Ishikawa (cell line): Measurements from ENCODE around the gene ECSCR.

Experiments used
- CEBPB ChIP-seq: IDR thresholded peaks from 2 replicates; pipeline ENCODE4 v1.6.1; 2012
- CREB1 ChIP-seq: IDR thresholded peaks from 2 replicates; pipeline ENCODE4 v1.6.1; 2012; ENCODE audit warnings: low read depth
- EGR1 ChIP-seq: IDR thresholded peaks from 2 replicates; pipeline ENCODE4 v1.6.1; 2012
- EP300 ChIP-seq: IDR thresholded peaks from 2 replicates; pipeline ENCODE4 v1.6.1; 2012; ENCODE audit warnings: borderline replicate concordance
- FOXM1 ChIP-seq: IDR thresholded peaks from 2 replicates; pipeline ENCODE4 v1.6.1; 2012; ENCODE audit warnings: low read depth, borderline replicate concordance
- NFIC ChIP-seq: IDR thresholded peaks from 2 replicates; pipeline ENCODE4 v1.6.1; 2012
- RAD21 ChIP-seq: IDR thresholded peaks from 2 replicates; pipeline ENCODE4 v1.6.1; 2012; ENCODE audit warnings: low read depth
- REST ChIP-seq: IDR thresholded peaks from 2 replicates; pipeline ENCODE4 v1.6.1; 2012; ENCODE audit warnings: low read depth, mild to moderate bottlenecking
- TAF1 ChIP-seq: IDR thresholded peaks from 2 replicates; pipeline ENCODE4 v1.6.1; 2012; ENCODE audit warnings: low read depth, mild to moderate bottlenecking
- TCF12 ChIP-seq: IDR thresholded peaks from 2 replicates; pipeline ENCODE4 v1.6.1; 2012; ENCODE audit warnings: low read depth
- TEAD4 ChIP-seq: IDR thresholded peaks from 2 replicates; pipeline ENCODE4 v1.6.1; 2012
- USF1 ChIP-seq: IDR thresholded peaks from 2 replicates; pipeline ENCODE4 v1.6.1; 2012
- YY1 ChIP-seq: IDR thresholded peaks from 2 replicates; pipeline ENCODE4 v1.6.1; 2012; ENCODE audit warnings: low read depth
- ZBTB7A ChIP-seq: IDR thresholded peaks from 2 replicates; pipeline ENCODE4 v1.6.1; 2012; ENCODE audit warnings: low read depth
- TF ChIP-seq, protein P1 (sequence below): IDR thresholded peaks from 2 replicates; pipeline ENCODE4 v1.6.1; 2012

Gene ECSCR

GRCh38 chr5:139418793-139419192 lies 43.8 kb downstream of the ECSCR start:
- TF ChIP-seq RAD21 (no peak), ZBTB7A (no peak), EGR1 (no peak), USF1 (no peak), CEBPB (no peak), REST (no peak), TCF12 (no peak), NFIC (no peak), YY1 (no peak), FOXM1 (no peak), TAF1 (no peak), CREB1 (no peak)
- TF ChIP-seq, protein P1, sequence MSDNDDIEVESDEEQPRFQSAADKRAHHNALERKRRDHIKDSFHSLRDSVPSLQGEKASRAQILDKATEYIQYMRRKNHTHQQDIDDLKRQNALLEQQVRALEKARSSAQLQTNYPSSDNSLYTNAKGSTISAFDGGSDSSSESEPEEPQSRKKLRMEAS: no peak

DNA sequence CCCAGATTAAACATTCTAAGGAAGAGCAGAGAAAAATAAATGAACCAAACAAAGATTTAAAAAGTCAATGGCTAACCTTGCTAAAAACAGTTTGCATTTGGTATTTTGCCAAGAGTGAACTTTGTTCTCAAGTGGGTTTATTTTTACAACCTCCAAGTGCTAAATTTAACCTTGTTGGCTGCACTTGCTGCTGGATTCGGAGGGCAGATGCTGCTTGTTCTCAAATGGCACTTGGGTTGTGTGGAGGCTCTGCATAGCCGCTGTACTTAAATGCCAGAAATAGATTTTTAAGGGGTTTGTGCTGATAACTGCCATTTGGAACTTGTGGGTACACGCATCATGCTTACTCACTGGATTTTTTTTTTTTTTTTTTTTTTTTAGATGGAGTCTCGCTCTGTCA lies 45.3 kb downstream of the ECSCR start:
- TF ChIP-seq USF1 (no peak), TCF12 (no peak), NFIC (no peak), CREB1 (no peak), TAF1 (no peak), CEBPB (no peak), FOXM1 (no peak), ZBTB7A (no peak), TEAD4 (no peak), RAD21 (no peak)
- TF ChIP-seq, protein P1: no peak

DNA sequence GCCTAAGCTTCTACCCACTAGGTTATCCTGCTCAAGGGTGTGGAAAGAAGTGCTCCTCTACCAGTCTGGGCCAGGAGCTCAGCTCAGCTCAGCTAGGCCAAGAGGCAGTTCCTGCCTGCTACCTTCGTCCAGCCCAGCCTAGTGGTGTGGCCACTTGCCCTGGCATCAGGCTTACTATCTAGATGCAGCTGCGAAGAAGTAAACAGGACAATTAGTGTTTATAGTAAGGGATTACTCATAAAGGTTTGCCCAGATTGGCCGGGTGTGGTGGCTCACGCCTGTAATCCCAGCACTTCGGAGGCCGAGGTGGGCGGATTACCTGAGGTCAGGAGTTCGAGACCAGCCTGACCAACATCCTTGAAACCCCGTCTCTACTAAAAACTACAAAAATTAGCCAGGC lies 45.9 kb downstream of the ECSCR start:
- no peak for TF ChIP-seq CREB1

DNA sequence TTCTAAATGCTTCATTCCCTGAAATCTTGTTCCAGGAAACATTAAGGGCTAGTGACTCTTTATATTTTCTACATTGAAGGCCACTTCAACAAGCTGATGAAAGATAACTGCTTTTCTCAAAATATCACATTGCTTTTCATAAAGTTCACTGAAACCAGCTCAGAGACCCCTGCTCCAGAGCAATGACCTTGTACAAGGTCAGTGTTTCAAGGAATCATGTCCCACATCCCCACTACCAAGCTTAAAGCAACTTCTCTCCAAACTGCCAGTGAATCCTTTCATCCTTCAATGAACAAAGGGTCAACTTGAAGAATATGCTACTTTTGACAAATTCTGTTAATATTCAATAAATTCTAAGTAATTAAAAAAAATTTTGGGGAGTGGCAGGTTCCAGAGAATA lies 46.7 kb downstream of the ECSCR start:
- no peak for TF ChIP-seq EP300
- TF ChIP-seq TCF12: no peak
- TF ChIP-seq CEBPB: no peak
- TF ChIP-seq NFIC: no peak
- TF ChIP-seq EGR1: no peak
- TF ChIP-seq CREB1: no peak
- TF ChIP-seq YY1: no peak
- TF ChIP-seq, protein P1: no peak
- TF ChIP-seq USF1: no peak
- no peak for TF ChIP-seq REST
- no peak for TF ChIP-seq ZBTB7A

DNA sequence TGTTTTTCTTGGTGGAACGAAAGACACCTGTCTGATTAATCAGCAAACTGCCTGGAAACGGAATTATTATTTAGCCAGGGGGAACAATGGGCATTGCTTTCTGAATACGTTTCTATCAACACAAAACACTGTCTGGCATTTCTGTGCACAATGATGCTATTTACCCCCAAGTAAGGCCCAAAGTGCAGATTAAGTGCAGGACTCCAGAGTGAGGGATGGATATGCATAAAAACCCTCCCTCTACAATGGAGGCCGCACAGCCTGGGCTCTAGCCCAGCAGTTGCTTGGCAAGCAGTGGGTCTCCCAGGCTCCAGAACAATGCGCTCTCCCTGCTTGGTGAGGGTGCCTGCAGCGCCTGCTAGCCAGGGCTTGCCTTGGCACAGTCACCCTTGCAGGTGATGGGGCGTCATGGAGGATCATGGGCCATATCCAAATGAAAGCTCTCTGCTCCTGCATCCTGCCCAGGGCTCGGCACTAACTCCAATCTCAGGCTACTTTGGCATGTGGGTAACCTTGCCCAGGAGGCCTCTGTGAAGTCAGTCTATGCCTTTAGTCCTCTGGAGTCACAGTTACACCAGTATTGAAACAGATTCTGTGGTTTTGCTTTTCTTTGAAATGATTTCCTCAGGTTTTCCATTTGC lies 47.2 kb downstream of the ECSCR start:
- TF ChIP-seq CEBPB (no peak), TEAD4 (no peak), NFIC (no peak), USF1 (no peak), EGR1 (no peak), CREB1 (no peak), TCF12 (no peak), ZBTB7A (no peak), TAF1 (no peak), YY1 (no peak), EP300 (no peak), REST (no peak), FOXM1 (no peak)
- TF ChIP-seq, protein P1: no peak
